Activated CD4-positive, CD25-positive, alpha-beta regulatory T cell treated with anti-CD3 and anti-CD28 coated beads, Interleukin-2, amount 50 U/mL, for 16 hours (primary cell): Measurements from ENCODE around the gene CLCN2.

Experiments
- DNase-seq: peaks from one replicate; pipeline ENCODE4 v3.0.0-alpha.2; 2020; ENCODE audit warnings: low read depth, low spot score

The CLCN2 gene

DNA sequence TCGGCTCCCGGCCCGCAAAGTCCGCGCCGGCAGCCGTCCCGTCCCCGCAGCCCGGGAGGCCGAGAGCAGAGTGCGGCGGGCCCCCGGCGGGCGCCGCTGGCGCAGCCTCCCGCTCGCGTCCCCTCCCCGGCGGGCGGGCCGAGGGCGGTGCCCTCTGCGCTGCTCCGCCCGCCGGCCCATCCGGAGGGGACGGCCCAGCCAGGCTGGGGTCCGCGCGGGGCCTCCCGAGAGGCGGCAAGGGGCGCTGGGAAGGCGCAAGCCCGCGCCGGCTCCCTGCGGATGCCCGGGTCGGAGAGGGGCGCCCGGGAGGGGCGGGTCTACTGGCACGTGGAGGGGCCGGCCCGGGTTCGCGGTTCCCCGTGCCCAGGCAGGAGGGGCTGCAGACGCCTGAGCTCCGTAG lies at the start of gene CLCN2, which contains the start of gene POLR2H:
Gene CLCN2 (minus strand): TSS at position 74 of the 400 bp plus-strand sequence. CDS start 126 bp downstream, outside the sequence.
Gene POLR2H (plus strand): TSS at position 179 of the 400 bp plus-strand sequence. CDS start 1,783 bp downstream, outside the sequence.
- no peak for DNase-seq

DNA sequence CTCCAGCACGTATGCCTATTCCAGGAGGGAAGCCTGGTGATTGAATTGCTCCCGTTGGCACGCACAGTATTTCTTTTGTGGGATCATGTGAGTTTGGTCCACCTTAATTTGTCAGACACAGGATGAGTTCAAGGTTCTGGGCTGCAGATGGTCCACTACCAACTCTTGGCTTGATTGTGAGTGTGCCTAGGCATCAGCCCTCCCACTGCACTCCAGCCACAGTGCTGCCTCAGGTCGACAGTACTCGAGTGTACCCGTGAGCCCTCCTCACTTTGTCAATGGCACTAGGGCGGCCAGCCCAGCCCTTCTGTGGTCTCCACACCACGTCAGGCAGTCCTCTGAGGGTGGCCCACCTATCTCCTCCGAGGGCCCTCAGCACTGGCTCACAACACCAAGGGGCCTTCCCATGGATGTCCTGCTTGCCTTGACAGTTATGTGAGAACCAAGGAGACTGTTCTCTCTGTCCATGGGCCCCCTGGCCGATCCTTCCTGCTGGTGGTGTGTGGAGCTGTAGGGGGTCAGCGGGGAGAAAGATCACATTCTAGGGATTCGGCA lies 48.6 kb upstream of the CLCN2 start:
- no peak for DNase-seq

DNA sequence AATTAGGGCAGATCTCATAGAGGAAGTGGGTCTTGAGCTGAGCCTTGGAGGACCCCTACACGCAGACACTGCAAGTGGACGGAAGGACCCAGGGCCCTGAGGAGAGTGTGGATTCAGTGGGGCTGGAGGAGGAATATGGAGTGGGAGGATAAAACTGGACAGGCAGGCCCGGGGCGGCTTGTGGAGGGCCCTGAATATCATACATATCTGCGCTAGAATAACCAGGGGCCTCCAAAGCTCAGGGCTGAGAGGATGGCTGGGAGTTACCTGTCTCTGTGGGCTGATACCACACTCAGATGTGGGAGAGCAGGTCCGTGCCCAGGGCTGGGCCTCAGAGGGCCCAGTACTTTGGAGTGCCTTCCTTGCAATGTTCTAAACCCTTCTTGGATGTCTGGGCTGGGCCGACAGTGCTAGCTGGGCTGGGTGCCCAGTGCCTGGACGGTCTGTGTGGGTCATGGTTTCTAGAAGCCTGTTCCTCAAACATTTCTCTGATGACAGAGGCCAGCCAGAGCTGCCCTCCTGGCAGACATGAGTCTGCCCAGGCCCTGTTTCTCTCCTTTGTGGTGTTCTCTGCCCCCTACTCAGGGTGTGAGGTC lies 48.0 kb upstream of the CLCN2 start:
- DNase-seq = no peak

- no peak for DNase-seq
Measured at GRCh38 chr3:184405075-184406030, 43.9 kb upstream of the CLCN2 start.

- no peak for DNase-seq
Measured at GRCh38 chr3:184399410-184399809, 38.0 kb upstream of the CLCN2 start.

DNA sequence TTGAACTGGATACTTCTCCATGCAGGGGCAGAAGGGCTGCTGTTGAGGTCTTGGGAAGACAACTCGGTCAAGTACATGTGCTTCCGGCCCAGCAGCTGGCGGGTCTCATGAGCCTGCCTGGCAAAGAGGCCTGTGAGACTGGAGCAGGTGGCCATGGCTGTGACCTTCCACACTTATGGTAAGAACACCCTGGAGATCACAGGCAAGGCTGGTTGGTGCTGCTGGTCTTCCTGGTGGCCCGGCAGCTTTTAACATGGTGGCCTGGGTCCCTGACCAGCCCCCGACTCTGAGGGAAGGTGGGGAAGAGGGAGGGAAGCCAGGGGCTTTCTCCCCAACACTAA lies 33.9 kb upstream of the CLCN2 start:
- no peak for DNase-seq

- no peak for DNase-seq
Measured at GRCh38 chr3:184391266-184391665, 29.9 kb upstream of the CLCN2 start.

DNA sequence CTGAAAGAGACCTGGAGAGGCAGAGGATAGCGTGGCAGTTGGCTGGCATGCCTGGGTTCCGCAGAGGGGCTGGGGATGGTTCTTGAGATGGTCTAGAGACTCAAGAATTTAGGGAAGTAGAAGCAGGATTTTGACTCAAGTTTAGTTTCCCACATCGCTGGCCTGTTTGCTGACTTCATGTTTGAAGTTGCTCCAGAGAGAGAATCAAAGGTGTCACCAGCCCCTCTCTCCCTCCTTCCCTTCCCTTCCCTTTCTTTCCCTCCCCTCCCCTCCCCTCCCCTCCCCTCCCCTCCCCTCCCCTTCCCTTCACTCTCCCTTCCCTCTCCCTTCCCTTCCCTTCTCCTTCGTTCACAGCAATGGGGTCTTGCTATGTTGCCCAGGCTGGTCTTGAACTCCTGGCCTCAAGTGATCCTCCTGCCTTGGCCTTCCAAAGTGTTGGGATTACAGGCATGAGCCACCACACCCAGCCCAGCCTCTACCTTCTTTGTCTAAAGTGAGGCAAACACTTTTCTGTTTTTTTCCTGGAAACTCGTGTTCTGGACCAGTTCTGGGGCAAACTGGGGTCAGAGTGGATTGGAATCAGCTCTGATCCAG lies 28.6 kb upstream of the CLCN2 start:
- DNase-seq = no peak

- no peak for DNase-seq
Measured at GRCh38 chr3:184389384-184389783, 28.0 kb upstream of the CLCN2 start.

- no peak for DNase-seq
Measured at GRCh38 chr3:184388936-184389230, 27.5 kb upstream of the CLCN2 start.

DNA sequence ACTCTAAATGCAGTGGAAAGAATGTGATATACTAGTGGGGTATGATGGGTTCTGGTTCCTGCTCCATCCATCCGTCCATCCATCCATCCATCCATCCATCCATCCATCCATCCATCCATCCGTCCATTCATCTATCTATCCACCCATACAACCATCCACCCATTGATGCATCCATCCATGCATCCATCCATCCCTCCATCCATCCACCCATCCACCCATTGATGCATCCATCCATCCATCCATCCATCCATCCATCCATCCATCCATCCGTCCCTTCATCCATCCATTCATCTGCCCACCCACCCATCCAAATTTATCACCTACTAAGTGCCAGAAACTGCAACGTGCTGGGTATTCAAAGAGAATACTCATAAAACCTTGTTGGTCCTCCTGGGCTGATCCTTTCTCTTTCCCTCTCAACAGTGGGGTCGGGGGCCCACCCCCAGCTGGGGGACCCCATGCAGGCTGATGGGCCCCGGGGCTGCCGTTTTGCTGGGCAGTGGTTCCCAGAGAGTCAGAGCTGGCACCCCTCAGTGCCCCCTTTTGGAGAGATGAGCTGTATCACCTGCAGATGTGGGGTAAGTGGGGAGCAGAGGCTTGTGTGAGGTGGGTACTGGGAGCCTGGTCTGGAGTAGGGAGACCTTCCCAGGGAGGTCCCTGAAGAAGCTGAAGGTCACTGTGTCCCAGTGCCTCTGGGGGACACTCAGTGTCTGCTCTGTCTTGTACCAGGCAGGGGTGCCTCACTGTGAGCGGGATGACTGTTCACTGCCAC lies 26.9 kb upstream of the CLCN2 start:
- no peak for DNase-seq

DNA sequence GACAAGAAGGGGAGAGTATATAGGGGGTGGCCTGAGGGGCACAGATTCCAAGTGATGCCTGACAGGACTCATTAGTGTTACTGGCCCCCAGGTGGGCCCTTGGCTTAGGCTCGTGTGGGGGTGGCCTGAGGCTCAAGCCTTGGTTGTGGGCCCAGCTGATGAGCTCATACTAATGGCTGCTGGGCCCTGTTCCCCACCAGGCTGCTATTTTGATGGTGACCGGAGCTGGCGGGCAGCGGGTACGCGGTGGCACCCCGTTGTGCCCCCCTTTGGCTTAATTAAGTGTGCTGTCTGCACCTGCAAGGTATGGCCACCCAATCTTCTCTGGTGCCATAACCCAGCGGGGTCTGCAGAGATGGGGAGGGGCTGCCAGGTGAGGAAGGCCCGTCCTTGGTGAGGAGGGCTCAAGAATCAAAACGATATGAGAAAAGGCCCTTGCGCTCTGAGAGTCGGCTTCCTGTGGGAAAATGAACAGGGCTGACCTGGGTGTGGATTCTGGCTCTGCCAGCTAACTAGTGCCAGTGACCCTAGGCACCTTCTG lies 25.8 kb upstream of the CLCN2 start:
- no peak for DNase-seq

- no peak for DNase-seq
Measured at GRCh38 chr3:184386047-184386806, 24.8 kb upstream of the CLCN2 start.

- no peak for DNase-seq
Measured at GRCh38 chr3:184384856-184385422, 23.5 kb upstream of the CLCN2 start.

- no peak for DNase-seq
Measured at GRCh38 chr3:184384342-184384741, 22.9 kb upstream of the CLCN2 start.

GRCh38 chr3:184383033-184383740 lies 21.8 kb upstream of the CLCN2 start:
- DNase-seq = no peak

- DNase-seq = no peak
Measured at GRCh38 chr3:184382326-184383032, 21.1 kb upstream of the CLCN2 start.

DNA sequence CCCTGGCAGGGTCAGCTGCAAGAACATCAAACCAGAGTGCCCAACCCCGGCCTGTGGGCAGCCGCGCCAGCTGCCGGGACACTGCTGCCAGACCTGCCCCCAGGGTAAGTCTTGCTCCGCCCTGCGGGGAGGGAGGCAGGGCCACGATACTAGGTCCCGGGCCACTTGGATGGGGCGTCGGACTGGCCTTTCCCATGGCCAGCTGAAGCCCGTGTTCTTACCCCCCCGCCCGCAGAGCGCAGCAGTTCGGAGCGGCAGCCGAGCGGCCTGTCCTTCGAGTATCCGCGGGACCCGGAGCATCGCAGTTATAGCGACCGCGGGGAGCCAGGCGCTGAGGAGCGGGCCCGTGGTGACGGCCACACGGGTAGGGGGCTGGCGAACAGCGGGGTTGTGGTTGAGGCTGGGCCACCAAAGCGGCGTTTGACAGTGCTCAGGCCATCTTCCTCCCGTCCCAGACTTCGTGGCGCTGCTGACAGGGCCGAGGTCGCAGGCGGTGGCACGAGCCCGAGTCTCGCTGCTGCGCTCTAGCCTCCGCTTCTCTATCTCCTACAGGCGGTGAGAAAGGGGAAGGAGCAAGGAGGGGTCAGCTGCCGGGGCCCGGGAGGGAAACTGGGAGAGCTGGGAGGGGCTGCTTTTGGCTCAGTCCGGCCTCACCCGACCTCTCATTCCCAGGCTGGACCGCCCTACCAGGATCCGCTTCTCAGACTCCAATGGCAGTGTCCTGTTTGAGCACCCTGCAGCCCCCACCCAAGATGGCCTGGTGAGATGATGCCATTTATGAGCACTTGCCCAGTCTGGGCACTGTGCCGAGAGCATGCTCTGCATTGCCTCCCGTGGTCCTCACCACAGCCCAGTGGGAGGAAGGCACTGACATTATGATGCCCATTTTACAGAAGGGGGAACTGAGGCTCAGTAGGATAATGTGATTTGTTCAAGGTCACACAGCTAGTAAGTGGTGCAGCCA lies 20.1 kb upstream of the CLCN2 start:
- no peak for DNase-seq
